HT1080 (cell line): ENCODE measurements around the gene SEC61A2. TPM values are rescaled to one million over a fixed set of nuclear protein-coding genes. Genes with fewer than 3 reads are reported as not detected.
"Not testable (repeated sequence)": the region's sequence is repeated elsewhere in the genome, so short reads cannot be mapped to it uniquely, and the experiment has no call there.

Source experiments
- DNase-seq: peaks from one replicate; pipeline ENCODE4 v3.0.0-alpha.2; 2015; ENCODE audit warnings: low read depth
- total RNA-seq: library from RNA; depleted of rRNA; stranded (reverse); fragments of >200 nt; shearing (Covaris generic); gene quantifications from 2 replicates; pipeline ENCODE4 v1.2.3, GENCODE V29; 2014

SEC61A2 gene
- total RNA-seq, 1 experiment from 2014 or later = 4.9 TPM

- no peak for DNase-seq
These were observed 28.6 kb downstream of the SEC61A2 start for GRCh38 chr10:12158111-12158510.

DNA sequence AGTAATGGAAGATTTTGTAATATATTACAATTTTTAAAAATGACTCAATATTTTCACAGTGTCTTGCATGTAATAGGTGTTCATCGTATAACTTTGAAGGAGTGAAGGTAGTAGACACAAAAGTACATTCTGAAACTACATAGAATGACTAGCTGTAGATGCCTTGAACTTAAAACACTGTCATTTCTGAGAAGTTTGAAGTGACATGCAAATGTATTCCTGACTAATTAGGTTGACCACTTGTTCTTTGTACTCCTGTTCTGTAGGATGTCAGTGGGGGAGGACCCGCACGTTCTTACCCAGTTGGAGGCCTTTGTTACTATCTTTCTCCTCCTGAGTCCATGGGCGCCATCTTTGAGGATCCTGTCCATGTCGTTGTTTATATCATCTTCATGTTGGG lies 31.2 kb downstream of the SEC61A2 start:
- DNase-seq = no peak

DNA sequence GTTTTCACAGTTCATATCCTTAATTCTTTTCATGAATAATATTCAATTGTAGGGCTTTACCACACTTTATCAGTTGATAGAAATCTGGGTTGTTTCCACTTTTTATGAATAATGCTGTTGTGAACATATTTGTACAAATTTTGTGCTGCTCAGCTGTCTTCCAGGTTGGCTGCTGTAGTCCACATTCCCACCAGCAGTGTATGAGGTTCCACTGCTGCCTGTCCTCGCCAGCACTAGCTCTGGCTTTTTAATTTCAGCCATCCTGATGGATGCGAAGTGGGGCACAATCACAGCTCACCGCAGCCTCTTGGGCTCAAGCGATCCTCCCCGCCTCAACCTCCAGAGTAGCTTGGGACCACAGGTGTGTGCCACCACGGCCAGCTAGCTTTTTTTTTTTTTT lies 33.5 kb downstream of the SEC61A2 start:
- DNase-seq = no peak

DNA sequence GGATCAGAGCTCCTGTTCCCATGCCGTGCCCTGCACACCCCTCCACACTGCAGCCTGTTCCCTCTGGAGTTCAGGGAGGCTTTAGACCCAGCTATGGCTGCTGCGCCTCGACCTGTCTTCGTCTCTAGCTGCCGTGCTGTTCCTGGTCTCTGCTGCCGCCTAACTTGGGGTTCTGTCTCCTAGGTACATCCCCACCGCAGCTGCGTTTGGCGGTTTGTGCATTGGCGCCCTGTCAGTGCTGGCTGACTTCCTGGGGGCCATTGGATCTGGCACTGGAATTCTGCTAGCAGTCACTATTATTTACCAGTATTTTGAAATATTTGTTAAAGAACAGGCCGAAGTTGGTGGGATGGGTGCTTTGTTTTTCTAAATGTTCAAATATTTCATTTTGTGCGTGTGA lies 34.6 kb downstream of the SEC61A2 start:
- no peak for DNase-seq

- DNase-seq = no peak
These were observed 35.6 kb downstream of the SEC61A2 start for GRCh38 chr10:12165036-12165435.

DNA sequence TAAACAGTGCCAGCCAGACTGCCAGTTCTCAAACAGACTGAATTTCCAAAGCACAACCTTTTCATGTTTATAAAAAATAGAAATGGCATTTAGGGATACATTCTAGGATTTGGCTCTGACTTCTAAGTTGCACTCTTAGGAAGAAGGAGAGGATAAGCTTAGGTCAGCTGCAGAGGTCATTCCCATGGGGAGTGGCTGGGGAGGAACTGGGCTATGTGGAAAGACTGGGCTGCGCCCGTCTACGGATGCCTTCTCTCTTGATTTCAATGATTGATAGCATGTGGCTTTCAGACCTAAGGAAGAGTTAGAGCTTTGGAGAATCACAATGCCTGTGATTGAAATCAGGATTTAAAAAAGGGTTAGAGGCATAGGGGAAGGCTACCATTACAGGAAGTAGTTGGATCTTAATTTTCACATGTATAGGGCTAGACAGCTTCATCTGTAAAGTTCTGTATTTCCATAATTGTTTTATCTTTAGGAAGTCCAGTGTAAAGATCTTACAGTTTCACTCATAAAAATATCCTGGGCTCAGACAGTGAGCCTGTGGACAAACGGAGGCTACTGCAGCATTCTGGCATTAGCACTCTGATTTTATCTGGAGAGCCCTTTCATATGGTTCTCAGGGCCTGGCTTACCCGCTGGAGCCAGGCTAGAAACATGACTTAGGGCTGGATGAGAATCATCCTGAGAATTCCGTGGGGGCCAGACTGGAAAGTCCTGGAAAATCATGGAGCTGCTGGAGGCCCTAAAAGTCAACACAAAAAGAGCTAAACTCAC lies 36.7 kb downstream of the SEC61A2 start:
- DNase-seq = no peak

GRCh38 chr10:12171512-12171911 lies 42.0 kb downstream of the SEC61A2 start:
- DNase-seq = not testable (repeated sequence)

- DNase-seq = peak; percentile 88
These were observed 48.2 kb downstream of the SEC61A2 start for GRCh38 chr10:12177642-12178041.

GRCh38 chr10:12179606-12180170 lies 50.2 kb downstream of the SEC61A2 start:
- no peak for DNase-seq

DNA sequence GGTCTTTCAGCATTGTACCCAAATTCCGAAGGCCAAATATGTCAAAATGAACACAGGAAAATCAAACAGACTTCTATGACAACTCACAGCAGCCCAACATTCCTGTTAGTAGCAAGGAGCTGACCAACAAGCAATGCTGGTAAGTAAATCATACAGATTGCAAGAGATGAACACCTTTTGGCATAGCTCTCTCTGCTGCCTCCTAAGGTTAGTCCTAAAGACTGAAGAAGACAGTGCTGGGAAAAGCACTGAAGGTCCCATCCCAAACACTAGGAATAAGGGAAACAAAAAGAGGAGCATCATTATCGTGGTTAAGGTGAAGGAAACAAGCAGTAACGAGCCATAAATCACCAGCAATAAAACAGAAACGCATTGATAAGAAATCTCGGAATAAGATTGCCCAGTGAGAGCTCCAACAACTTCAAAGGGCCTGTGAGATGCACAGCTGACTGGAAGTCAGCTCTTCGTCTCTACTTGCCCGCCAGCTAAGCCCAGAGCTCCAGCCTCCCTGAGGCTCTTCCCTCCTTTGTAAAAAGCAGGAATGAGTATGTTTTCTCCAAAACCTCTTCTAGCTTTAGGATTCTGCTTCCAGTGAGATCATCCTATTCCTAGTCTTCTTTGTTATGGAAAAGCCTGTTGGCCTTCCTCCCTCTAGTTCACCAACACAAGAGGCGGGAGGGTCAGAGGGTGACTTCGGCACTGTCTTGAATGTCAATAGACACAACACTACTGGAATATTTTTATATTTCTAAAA lies 50.9 kb downstream of the SEC61A2 start:
- no peak for DNase-seq

DNA sequence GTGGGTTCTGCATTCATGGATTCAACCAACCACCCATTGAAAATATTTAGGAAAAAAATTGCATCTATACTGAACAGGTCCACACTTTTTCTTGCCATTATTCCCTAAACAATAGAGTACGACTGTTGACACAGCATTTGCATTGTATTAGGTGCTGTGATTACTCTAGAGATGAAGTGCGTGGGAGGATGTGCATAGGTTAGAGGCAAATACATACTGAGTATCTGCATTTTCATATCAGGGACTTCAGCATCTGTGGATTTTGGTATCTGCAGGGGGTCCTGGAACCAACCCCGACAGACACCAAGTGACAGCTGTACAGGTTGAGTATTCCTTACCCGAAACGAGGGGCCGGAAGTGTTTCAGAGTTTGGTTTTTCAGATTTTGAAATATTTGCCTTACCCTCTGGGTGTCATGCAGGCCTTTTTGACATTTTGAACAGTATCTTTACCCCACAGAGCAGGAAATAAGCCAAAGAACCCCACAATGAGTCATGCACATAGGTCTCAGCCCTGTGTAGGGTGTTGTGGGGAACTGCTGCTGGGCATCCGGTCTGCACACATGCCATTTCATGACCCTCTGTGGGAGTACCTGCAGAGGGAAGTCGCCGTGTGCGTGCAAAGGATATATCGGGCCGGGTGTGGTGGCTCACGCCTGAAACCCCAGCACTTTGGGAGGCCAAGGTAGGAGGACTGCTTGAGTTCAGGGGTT lies 51.7 kb downstream of the SEC61A2 start:
- DNase-seq = peak; percentile 96

DNA sequence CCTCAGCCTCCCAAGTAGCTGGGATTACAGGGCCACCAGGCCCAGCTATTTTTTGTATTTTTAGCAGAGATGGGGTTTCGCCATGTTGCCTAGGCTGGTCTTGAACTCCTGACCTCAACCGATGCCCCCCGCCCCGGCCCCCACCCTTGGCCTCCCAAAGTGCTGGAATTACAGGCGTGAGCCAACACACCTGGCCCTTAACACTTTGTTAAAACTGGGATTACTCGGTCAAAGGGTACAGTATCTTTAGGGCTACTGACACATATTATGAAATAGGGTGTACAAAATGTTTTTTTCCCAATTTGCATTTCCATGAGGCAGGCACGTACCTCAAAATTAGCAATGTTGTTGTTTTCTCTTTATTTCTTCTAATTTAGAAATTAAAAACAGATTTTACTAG lies 54.7 kb downstream of the SEC61A2 start:
- DNase-seq = no peak

DNA sequence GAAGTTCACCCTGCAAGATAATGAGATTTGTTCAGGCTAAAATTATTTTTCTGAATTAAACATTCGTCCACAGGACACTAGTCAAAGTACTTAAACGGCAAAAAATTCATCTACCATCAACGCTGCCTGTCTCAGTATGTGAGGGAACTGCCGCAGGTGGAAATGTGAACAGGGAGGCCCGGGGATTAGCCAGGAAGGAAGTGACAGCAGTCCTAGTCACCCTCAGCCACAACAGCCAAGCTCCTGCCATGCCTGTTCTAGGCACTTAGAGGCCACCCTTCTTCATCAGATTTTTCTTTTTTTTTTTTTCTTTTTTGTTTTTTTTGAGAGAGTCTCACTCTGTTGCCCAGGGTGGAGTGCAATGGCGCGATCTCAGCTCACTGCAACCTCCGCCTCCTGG lies 56.8 kb downstream of the SEC61A2 start:
- peak; percentile 90 for DNase-seq

DNA sequence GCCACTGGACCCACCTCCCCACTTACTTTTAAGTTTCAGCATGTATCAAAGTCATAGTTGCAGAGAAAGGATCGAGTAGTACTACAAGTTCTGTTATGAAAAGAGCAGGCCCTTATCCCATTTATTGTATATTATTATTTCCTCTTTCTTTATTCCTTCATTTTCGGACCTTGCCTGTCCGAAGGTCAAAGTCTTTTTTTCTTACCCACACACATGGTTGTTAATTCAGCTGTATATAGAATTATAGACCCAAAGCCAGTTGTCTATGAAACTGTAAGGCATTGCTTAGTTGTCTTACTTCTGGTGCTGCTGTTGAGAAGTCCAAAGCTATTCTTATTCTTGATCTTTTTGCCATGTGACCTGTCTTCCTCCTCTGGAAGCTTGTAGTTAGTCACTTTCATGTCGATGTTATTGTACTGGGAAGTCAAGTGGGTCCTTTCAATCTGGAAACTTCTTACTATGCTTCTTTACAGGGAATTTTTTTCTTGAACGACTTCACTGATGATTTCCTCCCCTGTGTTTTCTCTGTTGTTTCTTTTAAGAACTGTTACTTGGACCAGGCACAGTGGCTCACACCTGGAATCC lies 57.9 kb downstream of the SEC61A2 start:
- DNase-seq = no peak

GRCh38 chr10:12188656-12189055 lies 59.2 kb downstream of the SEC61A2 start:
- no peak for DNase-seq

- no peak for DNase-seq
These were observed 59.9 kb downstream of the SEC61A2 start for GRCh38 chr10:12189426-12189825.

DNA sequence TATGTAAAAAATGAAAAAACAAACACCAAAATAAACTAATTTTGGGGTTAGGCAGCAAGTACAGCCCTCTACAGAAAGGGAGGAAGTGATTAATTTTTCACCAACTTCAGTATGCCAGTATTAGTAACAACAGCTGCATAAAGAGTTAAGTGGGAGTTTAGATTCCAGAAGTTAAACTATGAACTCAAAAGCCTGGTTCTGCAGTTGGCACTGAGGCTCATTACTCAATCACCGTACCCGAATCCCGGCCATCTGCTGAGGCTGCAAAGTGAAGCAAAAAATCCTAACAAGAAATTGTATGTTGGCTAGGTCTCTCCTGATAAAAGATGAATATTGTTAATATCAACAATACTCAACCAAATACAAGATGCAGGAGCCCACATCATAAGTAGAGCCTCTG lies 62.2 kb downstream of the SEC61A2 start:
- DNase-seq = no peak

GRCh38 chr10:12193193-12193592 lies 63.7 kb downstream of the SEC61A2 start:
- no peak for DNase-seq

DNA sequence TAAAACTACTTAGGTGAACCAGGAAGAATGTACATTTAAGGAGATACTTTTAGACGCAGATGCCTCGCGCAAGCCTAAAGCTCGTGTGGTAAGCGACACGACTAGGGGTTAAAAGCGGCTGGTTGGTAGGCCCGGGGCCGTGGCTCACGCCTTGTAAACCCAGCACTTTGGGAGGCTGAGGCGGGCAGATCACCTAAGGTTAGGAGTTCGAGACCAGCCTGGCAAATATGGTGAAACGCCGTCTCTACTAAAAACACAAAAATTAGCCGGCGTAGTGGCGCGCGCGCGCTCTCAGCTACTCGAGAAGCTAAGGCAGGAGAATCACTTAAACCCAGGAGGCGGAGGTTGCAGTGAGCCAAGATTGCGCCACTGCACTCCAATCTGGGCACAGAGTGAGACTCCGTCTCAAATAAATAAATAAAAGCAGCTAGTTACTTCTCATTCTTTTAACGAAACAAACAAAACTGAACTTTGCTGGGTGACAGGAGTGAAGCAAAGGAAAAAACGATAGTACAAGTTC lies 65.3 kb downstream of the SEC61A2 start:
- peak; percentile 26 for DNase-seq

GRCh38 chr10:12195281-12195602 lies 65.8 kb downstream of the SEC61A2 start:
- DNase-seq = no peak
